Measurements from ENCODE around the gene BCAS1.

BCAS1 gene

DNA sequence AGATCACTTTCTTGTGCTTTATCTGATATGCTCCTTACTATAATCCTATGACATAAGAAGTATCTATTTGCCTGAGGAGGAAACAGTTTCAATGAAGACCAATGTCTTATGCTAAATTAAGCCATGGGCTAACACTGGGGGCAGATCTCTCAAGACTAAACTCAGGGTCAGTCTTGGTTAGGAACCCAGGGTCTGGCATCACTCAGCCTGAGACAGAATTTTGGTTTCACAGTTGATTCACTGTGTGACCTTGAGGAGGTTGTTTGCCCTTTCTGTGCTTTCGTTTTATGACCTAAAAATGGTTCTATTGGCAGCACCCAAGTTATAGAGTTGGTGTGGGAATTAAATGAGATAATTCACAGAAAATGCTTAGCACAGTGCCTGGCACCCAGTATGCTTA, 4.9 kb upstream of the BCAS1 start:
- no peak for DNase-seq

GRCh38 chr20:54074511-54074910, 4.1 kb upstream of the BCAS1 start:
- no peak for DNase-seq

- DNase-seq = no peak
Measured at GRCh38 chr20:54073288-54073687, 2.9 kb upstream of the BCAS1 start.

DNA sequence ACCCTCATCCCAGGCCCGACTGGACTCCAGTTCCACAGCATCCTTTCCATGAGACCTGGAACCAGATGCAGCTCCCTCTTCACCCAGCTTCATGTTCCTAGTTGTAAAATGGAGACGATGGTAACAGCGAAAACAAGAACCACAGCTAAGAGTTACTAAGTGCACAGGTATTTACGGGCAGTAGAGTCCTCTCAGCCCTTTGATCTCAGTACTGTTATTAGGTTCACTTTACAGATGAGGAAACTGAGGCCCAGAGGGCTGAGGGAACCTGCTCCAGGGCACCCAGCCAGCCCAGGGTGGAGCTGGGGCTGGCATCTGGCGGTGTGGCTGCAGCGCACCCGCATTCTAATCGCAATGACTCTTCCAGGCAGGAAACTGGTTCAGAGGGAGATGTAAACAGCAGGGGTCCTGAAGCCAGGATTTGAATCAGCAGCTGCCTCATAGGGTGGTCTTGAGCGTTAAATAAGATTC, 858 bp downstream of the BCAS1 start:
- no peak for DNase-seq

DNA sequence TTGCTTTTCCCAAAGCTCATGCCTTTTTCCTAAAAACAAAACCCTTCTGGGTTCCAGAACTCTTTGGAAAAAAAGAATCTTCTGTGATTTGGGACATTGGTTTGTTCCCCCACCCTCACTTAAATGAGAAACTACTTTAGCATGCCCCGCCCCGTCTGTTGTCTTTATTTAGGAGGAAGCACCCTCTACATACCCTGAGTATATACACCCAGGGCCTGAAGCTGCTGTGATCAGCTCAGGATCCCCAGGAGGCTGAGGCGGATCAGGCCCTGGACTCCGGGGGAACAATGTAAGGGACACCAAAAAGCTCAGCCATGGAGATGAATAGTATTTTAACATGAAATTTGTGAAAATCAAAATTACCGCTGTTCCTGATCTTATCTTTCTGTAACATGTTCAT, 1.4 kb downstream of the BCAS1 start:
- DNase-seq = no peak

- no peak for DNase-seq
Measured at GRCh38 chr20:54068495-54068894, 1.9 kb downstream of the BCAS1 start.

GRCh38 chr20:54067606-54068174, 2.7 kb downstream of the BCAS1 start:
- DNase-seq = peak; percentile 96

DNA sequence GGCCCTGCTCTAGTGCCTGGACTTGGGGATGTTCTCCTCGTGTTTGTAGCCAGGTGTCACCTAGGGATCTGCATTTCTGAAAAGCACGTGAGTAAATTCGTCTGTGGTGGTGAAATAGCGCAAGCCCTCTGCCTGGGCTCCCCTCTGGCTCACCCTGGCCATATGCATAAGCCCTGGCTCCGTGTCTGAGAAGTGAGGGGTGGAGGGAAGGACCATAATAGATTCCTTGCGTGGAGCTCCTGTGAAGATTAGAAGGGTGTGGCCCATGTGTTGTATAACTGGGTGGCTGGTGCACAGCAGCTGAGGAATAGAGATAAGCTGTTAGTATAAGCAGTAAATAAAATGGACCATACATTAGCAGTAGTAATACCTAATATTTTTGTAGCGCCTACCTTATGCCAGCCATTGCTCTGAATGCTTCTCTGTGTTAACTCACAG, 4.8 kb downstream of the BCAS1 start:
- no peak for DNase-seq

GRCh38 chr20:54064939-54065338, 5.5 kb downstream of the BCAS1 start:
- no peak for DNase-seq

DNA sequence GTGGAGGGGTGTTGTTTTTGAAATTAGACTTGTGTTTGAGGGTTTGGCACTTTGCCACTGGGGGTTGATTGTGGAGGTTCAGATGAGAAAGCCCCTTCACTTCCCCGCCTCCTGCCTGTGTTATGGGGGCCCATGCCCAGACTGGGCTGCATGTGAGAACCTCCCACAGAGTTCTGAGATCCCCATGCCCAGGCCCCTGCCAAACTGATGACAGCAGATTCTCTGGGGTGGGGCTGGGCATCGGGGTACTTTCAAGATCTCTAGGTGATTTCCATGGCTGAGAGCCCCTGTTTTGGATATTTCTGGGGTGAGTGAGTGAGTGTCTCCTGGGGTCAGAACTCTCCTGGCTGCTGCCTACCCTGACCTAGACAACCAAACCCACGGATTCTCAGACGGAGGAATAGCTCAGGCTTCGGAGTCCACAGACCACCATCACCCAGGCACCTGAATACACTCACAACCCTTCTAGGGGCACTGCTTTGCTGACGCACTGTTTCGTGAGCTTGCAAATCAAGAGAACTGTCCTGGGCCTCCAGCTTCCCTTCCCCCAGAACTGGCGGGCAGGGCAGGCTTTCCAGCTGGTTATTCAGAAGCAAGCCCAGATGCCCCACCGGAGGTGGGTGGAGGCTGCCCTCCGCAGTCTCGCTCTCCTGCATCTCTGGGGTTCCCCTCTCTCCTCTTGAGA, 6.3 kb downstream of the BCAS1 start:
- DNase-seq = no peak

- DNase-seq = no peak
Measured at GRCh38 chr20:54063580-54063979, 6.8 kb downstream of the BCAS1 start.

- DNase-seq = peak; percentile 49
Measured at GRCh38 chr20:54062812-54063280, 7.5 kb downstream of the BCAS1 start.

- DNase-seq = no peak
Measured at GRCh38 chr20:54061101-54061881, 9.1 kb downstream of the BCAS1 start.

- DNase-seq = no peak
Measured at GRCh38 chr20:54059691-54060364, 10.6 kb downstream of the BCAS1 start.

- no peak for DNase-seq
Measured at GRCh38 chr20:54058420-54059139, 11.8 kb downstream of the BCAS1 start.

DNA sequence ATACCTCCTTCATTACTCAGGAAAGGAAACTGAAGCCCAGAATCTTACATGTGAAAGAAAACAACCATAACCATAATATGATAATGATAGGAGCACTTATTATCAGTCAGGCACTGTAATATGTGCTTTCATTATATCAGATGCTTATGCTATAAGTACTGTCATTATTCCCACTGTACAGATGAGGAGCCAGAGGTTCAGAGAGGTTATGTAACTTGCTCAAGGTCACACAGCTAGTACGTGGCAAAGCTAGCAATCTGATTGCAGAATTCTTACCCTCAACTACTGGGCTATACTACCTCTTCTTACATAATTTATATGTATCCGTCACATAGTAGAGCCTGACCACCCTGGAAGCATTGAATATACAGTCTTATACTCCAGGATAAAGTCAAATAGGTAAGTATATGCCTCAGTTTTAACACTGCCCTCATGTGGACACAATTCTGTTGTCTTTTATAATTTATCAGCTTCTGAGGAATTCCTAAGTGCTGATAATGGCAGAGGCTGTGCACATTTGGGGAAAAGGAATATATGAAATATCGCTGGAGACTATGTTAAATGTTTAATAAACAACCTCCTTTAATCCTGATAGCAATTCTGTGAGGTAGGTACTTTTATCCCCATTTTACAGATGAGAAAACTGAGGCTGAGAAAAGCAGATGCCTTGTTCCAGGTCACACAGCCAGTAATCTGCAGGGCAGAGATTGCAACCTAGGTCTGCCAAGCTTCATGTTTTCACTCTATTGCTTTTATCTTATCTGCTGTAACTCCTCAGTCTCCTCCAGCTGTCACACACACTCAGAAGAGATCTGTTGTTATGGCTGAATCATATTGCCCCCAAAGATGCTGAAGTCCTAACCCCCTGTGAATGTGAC, 13.4 kb downstream of the BCAS1 start:
- DNase-seq = no peak

DNA sequence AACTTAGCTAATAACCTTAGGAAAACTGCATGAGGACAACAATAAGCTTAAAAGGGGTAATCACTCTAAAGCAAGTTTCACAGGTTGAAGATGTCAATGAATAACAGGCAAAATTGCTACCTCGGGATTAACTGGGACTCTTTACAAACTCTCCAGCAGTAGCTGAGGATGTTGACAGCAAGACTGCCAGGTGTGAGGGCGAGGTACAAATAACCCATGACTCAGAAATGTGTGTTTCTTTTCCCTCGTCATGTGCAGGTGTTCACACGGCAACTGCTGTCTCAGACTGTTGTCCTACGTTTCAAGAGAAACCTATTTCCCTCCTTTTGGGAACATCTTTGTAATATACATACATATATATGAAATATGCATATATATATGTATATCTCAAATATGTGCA, 15.9 kb downstream of the BCAS1 start:
- DNase-seq = no peak

DNA sequence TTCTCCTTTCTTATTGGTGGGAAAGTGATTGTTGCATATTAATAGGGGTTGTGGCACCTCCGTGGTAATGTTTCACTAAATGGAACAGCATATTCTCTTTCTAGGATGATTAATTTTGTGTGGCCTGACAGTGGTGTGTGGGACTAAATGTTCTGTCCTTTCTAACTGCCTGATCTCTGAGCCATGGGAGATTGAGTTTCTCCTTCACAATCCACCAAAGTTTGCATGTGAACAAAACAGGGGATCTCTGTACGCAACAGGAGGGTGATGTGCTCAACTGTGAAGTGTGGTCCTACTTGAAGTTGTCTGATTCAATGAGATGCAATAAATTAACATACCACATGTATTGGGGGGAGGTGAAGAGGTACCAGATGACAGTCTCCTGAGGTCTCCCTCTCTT, 19.3 kb downstream of the BCAS1 start:
- no peak for DNase-seq

DNA sequence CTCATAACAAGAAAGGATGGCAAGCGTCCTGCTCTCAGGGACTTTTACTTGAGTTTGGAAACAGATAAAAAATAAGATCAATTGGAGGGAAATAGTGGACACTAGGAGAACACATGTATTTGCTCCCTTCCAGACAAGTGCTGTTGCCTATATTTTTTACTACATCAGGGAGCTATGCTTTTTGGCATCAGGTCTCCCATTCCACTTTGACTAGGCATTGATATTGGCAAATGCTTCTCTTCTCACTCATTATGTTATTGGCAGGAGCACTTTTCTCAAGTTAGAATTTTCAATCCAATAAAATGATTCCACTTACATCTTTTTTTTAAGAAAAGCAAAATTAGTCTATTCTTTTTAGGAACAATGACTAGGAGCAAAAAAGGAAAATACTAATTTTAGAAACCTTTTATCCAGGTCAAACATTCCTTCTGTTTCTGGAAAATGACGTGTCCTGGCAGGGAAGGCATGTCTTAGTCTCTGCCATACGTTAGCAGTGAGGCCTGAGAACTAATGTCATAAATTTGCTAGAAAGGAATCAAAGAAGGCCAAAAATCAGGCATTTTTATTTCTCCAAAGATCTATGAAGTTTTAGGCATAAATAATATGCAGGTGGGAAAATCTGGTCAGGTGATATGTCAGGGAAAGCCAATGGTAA, 21.4 kb downstream of the BCAS1 start:
- no peak for DNase-seq

DNA sequence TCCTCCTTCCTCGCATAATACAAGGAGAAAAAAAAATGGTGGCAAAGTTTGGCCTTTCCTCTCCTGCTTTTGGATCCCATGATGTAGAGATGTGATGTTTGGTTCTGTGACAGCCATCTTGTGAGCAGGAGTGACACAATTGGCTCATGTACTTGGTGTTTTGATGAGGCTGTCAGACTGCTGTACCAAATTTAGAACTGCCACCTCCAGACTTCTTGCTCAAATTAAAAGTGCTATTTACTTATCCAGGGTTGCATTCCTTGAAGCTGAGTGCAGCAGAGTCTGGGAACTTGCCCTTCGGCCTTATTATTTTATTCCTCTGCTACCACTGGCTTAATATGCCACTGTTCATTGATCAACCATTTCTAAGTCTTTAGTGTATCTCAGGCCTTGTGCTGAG, 21.9 kb downstream of the BCAS1 start:
- no peak for DNase-seq

GRCh38 chr20:54047720-54048119, 22.7 kb downstream of the BCAS1 start:
- no peak for DNase-seq

Measured in kidney glomerular epithelial cell (primary cell).